K562 (cell line): ENCODE measurements around the gene NEURL4. TPM values are rescaled to one million over a fixed set of nuclear protein-coding genes. Genes with fewer than 3 reads are reported as not detected.

Experiments used
- ARHGAP35 ChIP-seq: fragments of 450-650 bp; IDR thresholded peaks from 2 replicates; pipeline ENCODE4 v1.6.1; 2018; ENCODE audit not compliant: partially characterized antibody
- ATF1 ChIP-seq, 2 experiments: fragments of 450-650 bp in 1 of 2; IDR thresholded peaks; 2 replicates each; pipeline ENCODE4 v1.6.1; 2016; ENCODE audit warnings: missing compliant biosample characterization in 1 of 2, missing genetic modification characterization in 1 of 2
- ATF3 ChIP-seq, 2 experiments: fragments of 450-650 bp in 1 of 2; sonication (generic) in 1 of 2; formaldehyde crosslinking in 1 of 2; IDR thresholded peaks in 1 of 2; conservative IDR thresholded peaks in 1 of 2; 2 replicates each; pipeline versions ENCODE4 v1.6.1 to v1.8.1; 2016 to 2023; ENCODE audit warnings: mild to moderate bottlenecking in 2 of 2, moderate library complexity in 2 of 2, inconsistent platforms in 1 of 2, missing genetic modification reagents in 1 of 2
- CXXC5 ChIP-seq: fragments of 250-450 bp; sonication (Bioruptor Pico); IDR thresholded peaks from 2 replicates; pipeline ENCODE4 v1.8.0; 2022; ENCODE audit warnings: inconsistent platforms, mild to moderate bottlenecking, moderate library complexity
- DNMT1 ChIP-seq: fragments of 450-650 bp; IDR thresholded peaks from 2 replicates; pipeline ENCODE4 v1.6.1; 2016; ENCODE audit warnings: antibody characterized with exemption, mild to moderate bottlenecking
- EZH2 ChIP-seq: IDR thresholded peaks from 2 replicates; pipeline ENCODE4 v1.6.1; 2012; ENCODE audit warnings: low read depth, mild to moderate bottlenecking, inconsistent platforms, low read length, borderline replicate concordance
- FOXA3 ChIP-seq, 2 experiments: fragments of 450-650 bp in 1 of 2; sonication (generic) in 1 of 2; formaldehyde crosslinking; IDR thresholded peaks in 1 of 2; conservative IDR thresholded peaks in 1 of 2; 2 replicates each; pipeline versions ENCODE4 v1.4.0 to v1.8.0; 2020 to 2022; ENCODE audit warnings: mild to moderate bottlenecking in 2 of 2, missing genetic modification reagents in 1 of 2
- GMEB1 ChIP-seq: fragments of 250-450 bp; sonication (Bioruptor Pico); IDR thresholded peaks from 2 replicates; pipeline ENCODE4 v1.4.0; 2020; ENCODE audit warnings: mild to moderate bottlenecking
- HDAC8 ChIP-seq: fragments of 450-650 bp; IDR thresholded peaks from 2 replicates; pipeline ENCODE4 v1.6.1; 2016; ENCODE audit warnings: mild to moderate bottlenecking, missing genetic modification characterization, moderate library complexity, missing compliant biosample characterization
- KLF10 ChIP-seq: fragments of 250-450 bp; sonication (Bioruptor Pico); IDR thresholded peaks from 2 replicates; pipeline ENCODE4 v1.6.1; 2021; ENCODE audit warnings: matching md5 sums
- L3MBTL2 ChIP-seq: fragments of 450-650 bp; IDR thresholded peaks from 2 replicates; pipeline ENCODE4 v1.6.1; 2016; ENCODE audit warnings: mild to moderate bottlenecking, moderate library complexity
- LARP7 ChIP-seq: fragments of 450-650 bp; IDR thresholded peaks from 2 replicates; pipeline ENCODE4 v1.6.1; 2016
- LEF1 ChIP-seq: fragments of 450-650 bp; IDR thresholded peaks from 2 replicates; pipeline ENCODE4 v1.6.1; 2016; ENCODE audit warnings: mild to moderate bottlenecking
- MAFK ChIP-seq: IDR thresholded peaks from 2 replicates; pipeline ENCODE4 v1.6.1; 2011; ENCODE audit warnings: low read length, improper control_type of control experiment
- MAX ChIP-seq: sonication (generic); formaldehyde crosslinking; IDR thresholded peaks from 2 replicates; pipeline ENCODE4 v1.9.0; 2022; ENCODE audit warnings: mild to moderate bottlenecking, missing genetic modification reagents
- NR2C2 ChIP-seq, 2 experiments: fragments of 200-800 bp in 1 of 2; sonication (Bioruptor generic) in 1 of 2; sonication (generic) in 1 of 2; formaldehyde crosslinking in 1 of 2; IDR thresholded peaks; 2 replicates each; pipeline versions ENCODE4 v1.6.1 to v1.8.0; 2016 to 2022; ENCODE audit warnings: mild to moderate bottlenecking in 1 of 2, missing compliant biosample characterization in 1 of 2, missing genetic modification characterization in 1 of 2, missing genetic modification reagents in 1 of 2
- POLR2A ChIP-seq: fragments of 450-650 bp; conservative IDR thresholded peaks from 2 replicates; pipeline ENCODE4 v1.6.1; 2016
- PURB ChIP-seq: sonication (generic); formaldehyde crosslinking; IDR thresholded peaks from 2 replicates; pipeline ENCODE4 v1.9.0; 2021; ENCODE audit warnings: low read depth, mild to moderate bottlenecking, missing genetic modification reagents
- RBFOX2 ChIP-seq: fragments of 200-400 bp; formaldehyde crosslinking; IDR thresholded peaks from 2 replicates; pipeline ENCODE4 v1.6.1; 2017; ENCODE audit warnings: low read depth, mild to moderate bottlenecking, low read length, moderate library complexity
- SMAD4 ChIP-seq: fragments of 250-450 bp; sonication (Bioruptor Pico); conservative IDR thresholded peaks from 2 replicates; pipeline ENCODE4 v1.8.0; 2021; ENCODE audit warnings: inconsistent platforms, mild to moderate bottlenecking, moderate library complexity
- SP2 ChIP-seq: IDR thresholded peaks from 2 replicates; pipeline ENCODE4 v1.6.1; 2011; ENCODE audit warnings: mild to moderate bottlenecking, low read depth, low read length, moderate library complexity; ENCODE audit not compliant: poor library complexity, severe bottlenecking; ENCODE audit errors: extremely low read depth
- VEZF1 ChIP-seq: fragments of 200-800 bp; sonication (Bioruptor generic); IDR thresholded peaks from 2 replicates; pipeline ENCODE4 v1.6.1; 2017; ENCODE audit warnings: missing genetic modification characterization, missing compliant biosample characterization
- ZBTB1 ChIP-seq: sonication (generic); formaldehyde crosslinking; IDR thresholded peaks from 2 replicates; pipeline ENCODE4 v1.8.1; 2023; ENCODE audit warnings: missing genetic modification reagents, low read depth, mild to moderate bottlenecking, borderline replicate concordance
- ZNF695 ChIP-seq: fragments of 450-650 bp; formaldehyde crosslinking; IDR thresholded peaks from 2 replicates; pipeline ENCODE4 v1.4.0; 2020; ENCODE audit warnings: mild to moderate bottlenecking, moderate library complexity
- polyA plus RNA-seq, 8 experiments: library from polyadenylated mRNA; depleted of rRNA in 4 of 8; stranded (reverse) in 5 of 8; unstranded in 3 of 8; fragments of >200 nt; fragmentation: Nextera tagmentation in 2 of 8; fragmentation: Illumina TruSeq in 1 of 8; extraction: Ambion mirVana in 2 of 8; extraction: Trizol in 1 of 8; gene quantifications; 2 replicates each; pipeline versions ENCODE4 v1.2.1 to v1.2.3, GENCODE V29; 2011 to 2014; ENCODE audit warnings: inconsistent platforms in 1 of 8, missing spikeins in 1 of 8
- total RNA-seq, 7 experiments: library from RNA; depleted of rRNA in 6 of 7; stranded (reverse); fragments of >200 nt in 6 of 7; fragmentation: Illumina TruSeq in 2 of 7; extraction: Trizol in 2 of 7; gene quantifications; 2 replicates each; pipeline versions ENCODE4 v1.2.1 to v1.2.3, GENCODE V29; 2011 to 2021; ENCODE audit warnings: low replicate concordance in 1 of 7

Gene NEURL4
- total and polyA plus RNA-seq, 9 of the 15 experiments (the other 6 are each of a cell fraction or from before 2014, with no cell fraction given) = 0.08 to 37.4 (median 11.5) TPM

- TF ChIP-seq ATF3 (IDR thresholded peaks at IDR 0.05) (no peak), ATF3 (CRISPR knock-in tag; conservative IDR thresholded peaks at IDR 0.05) (no peak), MAFK (no peak), NR2C2 (CRISPR knock-in tag; IDR thresholded peaks at IDR 0.05) (no peak), NR2C2 (tag; IDR thresholded peaks at IDR 0.05) (peak; percentile 42; the same call in 1 of the 2 replicates), ZBTB1 (peak; percentile 77; the same call in 1 of the 2 replicates), LEF1 (no peak), ATF1 (CRISPR knock-in tag; IDR thresholded peaks at IDR 0.05) (no peak), ATF1 (tag; IDR thresholded peaks at IDR 0.05) (peak; percentile 82), HDAC8 (no peak), PURB (CRISPR knock-in tag) (no peak), FOXA3 (CRISPR knock-in tag; conservative IDR thresholded peaks at IDR 0.05 in 1 of 2, IDR thresholded peaks at IDR 0.05 in 1 of 2) (no peak), GMEB1 (CRISPR knock-in tag) (peak; percentile 57), MAX (CRISPR knock-in tag) (peak; percentile 77), EZH2 (no peak), ZNF695 (CRISPR knock-in tag) (no peak), RBFOX2 (peak; percentile 81), SP2 (peak; percentile 80), POLR2A (peak; percentile 83), LARP7 (no peak), KLF10 (no peak), ARHGAP35 (no peak), CXXC5 (CRISPR knock-in tag) (peak; percentile 61), DNMT1 (no peak), L3MBTL2 (peak; percentile 59; the same call in 1 of the 2 replicates), SMAD4 (peak; percentile 55), VEZF1 (peak; percentile 91)
Observed at GRCh38 chr17:7306911-7307685, 22.0 kb downstream of the NEURL4 start, which contains the start of gene EIF5A (continued).
